ENCODE measurements around the gene LYST. TPM values are rescaled to one million over a fixed set of nuclear protein-coding genes. Genes with fewer than 3 reads are reported as not detected.

The LYST gene
- total RNA-seq, 4 donors from 2014 or later: 22.9 to 44.4 (median 31.9) TPM

DNA sequence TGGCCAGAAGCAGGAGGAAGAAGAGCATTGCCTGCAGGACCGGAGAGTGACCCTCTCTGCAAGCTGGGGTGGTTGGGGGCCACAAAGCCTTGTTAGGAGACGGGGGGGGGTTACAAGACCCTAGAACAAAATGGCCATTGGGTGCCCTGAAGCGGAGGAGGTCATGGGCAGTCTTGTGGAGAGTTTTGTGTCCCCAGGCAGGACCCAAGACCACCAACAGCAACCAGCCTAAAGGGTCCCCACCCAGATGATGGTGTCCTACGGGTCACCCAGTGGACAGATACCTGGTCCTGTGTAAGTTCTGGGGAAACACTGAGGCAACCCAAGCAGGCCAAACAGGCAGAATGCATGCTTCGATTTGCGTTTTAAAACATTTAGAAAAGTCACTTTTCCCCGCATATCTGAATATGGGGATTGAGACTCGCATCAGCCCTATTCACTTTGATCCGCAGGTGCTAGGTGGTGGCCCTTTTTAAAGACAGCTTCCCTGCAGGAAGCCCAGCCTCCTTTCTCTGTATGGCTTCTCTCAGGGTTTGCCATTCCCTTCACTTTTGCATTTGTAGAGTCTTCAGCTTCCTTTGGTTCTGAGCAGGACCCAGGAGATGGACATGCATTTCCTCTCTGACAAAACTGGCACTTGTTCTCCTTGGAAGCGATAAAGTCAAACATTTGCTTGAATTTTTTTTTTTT is 238.2 kb downstream of the LYST start:
- DNase-seq (ENCODE audit: extremely low spot score): no peak
- peaks cover 0 to 10% (median 5%) of the 10 kb centered on the region in 4 donors for H3K4me1 ChIP-seq
- no peak overlapping the region for H3K27ac ChIP-seq (replicated peaks in 1 of 4)
- H3K36me3 ChIP-seq: no peaks in the 10 kb centered on the region
- intact Hi-C loops (cut with DNase I): no loop called here
- TF ChIP-seq EP300 (IDR thresholded peaks at IDR 0.05): no peak
- TF ChIP-seq POLR2A (IDR thresholded peaks at IDR 0.05; ENCODE audit: low read depth): no peak
- TF ChIP-seq, protein P1, sequence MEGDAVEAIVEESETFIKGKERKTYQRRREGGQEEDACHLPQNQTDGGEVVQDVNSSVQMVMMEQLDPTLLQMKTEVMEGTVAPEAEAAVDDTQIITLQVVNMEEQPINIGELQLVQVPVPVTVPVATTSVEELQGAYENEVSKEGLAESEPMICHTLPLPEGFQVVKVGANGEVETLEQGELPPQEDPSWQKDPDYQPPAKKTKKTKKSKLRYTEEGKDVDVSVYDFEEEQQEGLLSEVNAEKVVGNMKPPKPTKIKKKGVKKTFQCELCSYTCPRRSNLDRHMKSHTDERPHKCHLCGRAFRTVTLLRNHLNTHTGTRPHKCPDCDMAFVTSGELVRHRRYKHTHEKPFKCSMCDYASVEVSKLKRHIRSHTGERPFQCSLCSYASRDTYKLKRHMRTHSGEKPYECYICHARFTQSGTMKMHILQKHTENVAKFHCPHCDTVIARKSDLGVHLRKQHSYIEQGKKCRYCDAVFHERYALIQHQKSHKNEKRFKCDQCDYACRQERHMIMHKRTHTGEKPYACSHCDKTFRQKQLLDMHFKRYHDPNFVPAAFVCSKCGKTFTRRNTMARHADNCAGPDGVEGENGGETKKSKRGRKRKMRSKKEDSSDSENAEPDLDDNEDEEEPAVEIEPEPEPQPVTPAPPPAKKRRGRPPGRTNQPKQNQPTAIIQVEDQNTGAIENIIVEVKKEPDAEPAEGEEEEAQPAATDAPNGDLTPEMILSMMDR (IDR thresholded peaks at IDR 0.05): no peak
- no peak for TF ChIP-seq POLR2AphosphoS5 (IDR thresholded peaks at IDR 0.05)
- no peak overlapping the region for H3K4me3 ChIP-seq
- WGBS: 93% methylated on average over 10 of the region's 10 CpGs
- H3K27me3 ChIP-seq: peaks cover 0 to 16% (median 0%) of the 10 kb centered on the region in 4 donors
- no peaks in the 10 kb centered on the region for H3K9me3 ChIP-seq

DNA sequence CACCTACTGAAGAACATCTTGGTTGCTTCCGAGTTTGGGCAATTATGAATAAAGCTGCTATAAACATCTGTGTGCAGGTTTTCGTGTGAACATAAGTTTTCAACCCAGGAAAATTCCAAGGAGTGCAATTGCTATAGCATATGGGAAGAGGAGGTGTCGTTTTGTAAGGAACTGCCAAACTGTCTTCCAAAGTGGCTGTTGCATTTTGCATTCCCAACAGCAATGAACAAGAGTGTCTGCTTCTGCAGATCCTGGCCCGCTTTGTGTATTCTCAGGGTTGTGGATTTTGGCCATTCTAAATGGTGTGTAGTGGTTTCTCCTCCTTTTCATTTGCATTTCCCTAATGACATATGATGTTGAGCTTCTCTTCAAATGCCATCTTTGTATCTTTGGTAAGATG is 240.9 kb downstream of the LYST start:
- Histone ChIP-seq H3K9me3 (no peaks in the 10 kb centered on the region), H3K27me3 (peaks cover 0 to 15% (median 0%) of the 10 kb centered on the region in 4 donors), H3K27ac (replicated peaks in 1 of 4) (no peak overlapping the region), H3K36me3 (no peaks in the 10 kb centered on the region), H3K4me1 (no peaks in the 10 kb centered on the region), H3K4me3 (no peak overlapping the region)
- WGBS: 88% methylated on average over 4 of the region's 4 CpGs
- TF ChIP-seq, protein P1 (IDR thresholded peaks at IDR 0.05): no peak
- TF ChIP-seq EP300 (IDR thresholded peaks at IDR 0.05): no peak
- no peak for TF ChIP-seq POLR2AphosphoS5 (IDR thresholded peaks at IDR 0.05)
- no peak for TF ChIP-seq POLR2A (IDR thresholded peaks at IDR 0.05; ENCODE audit: low read depth)
- no peak for DNase-seq (ENCODE audit: extremely low spot score)
- intact Hi-C loops (cut with DNase I): no loop called here

DNA sequence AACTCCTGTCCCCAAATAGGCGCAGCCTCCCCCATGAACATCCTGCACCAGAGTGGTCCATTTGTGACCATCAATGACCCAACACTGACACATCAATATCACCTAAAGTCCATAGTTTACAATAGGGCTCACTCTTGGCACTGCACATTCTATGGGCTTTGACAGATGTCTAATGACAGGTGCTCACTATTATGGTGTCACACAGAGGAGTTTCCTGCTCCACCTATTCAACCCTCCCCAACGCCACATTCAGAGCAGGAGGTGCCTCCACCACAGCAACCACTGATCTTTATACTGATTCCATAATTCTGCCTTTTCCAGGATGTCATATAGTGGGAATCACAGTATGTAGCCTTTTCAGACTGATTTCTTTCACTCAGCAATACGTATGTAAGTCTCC is 241.4 kb downstream of the LYST start:
- no peak overlapping the region for H3K27ac ChIP-seq (replicated peaks in 1 of 4)
- TF ChIP-seq POLR2A (IDR thresholded peaks at IDR 0.05; ENCODE audit: low read depth): no peak
- TF ChIP-seq, protein P1 (IDR thresholded peaks at IDR 0.05): no peak
- TF ChIP-seq POLR2AphosphoS5 (IDR thresholded peaks at IDR 0.05): no peak
- no peak for TF ChIP-seq EP300 (IDR thresholded peaks at IDR 0.05)
- intact Hi-C loops (cut with DNase I): no loop called here
- H3K36me3 ChIP-seq: no peaks in the 10 kb centered on the region
- H3K27me3 ChIP-seq: peaks cover 0 to 15% (median 0%) of the 10 kb centered on the region in 4 donors
- no peak overlapping the region for H3K4me3 ChIP-seq
- no peak for DNase-seq (ENCODE audit: extremely low spot score)
- no peaks in the 10 kb centered on the region for H3K9me3 ChIP-seq
- WGBS: 89% methylated on average over 3 of the region's 3 CpGs
- H3K4me1 ChIP-seq: no peaks in the 10 kb centered on the region

DNA sequence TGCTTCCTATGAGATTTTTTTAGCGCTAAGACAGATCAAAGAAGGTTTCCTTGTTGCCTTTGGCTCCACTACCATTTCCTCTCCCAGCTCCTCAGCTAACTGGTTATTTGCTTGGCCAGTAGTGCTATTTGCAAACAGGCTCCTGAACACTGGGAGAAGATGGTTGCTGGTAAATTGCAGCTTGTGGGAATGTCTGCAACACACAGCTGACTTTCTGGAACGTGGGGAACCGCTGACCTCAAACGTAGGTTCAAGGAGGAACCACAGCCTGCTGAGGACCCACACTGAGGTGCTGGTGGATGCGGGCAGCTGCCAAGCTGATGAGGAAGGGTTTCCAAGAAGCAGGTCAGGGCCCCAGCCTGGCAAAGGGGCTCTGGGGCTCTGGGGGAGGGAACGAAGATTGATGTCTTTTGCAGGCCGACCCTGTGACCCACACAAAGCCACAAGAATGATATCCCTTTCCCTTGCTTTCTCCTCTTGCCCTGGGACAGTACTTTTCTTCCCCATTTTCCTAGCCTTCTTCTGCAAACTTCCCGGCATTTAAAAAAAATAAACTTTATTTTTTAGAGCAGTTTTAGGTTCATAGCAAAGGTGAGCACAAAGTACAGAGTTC is 241.9 kb downstream of the LYST start:
- H3K36me3 ChIP-seq: no peaks in the 10 kb centered on the region
- peaks cover 0 to 15% (median 0%) of the 10 kb centered on the region in 4 donors for H3K27me3 ChIP-seq
- intact Hi-C loops (cut with DNase I): no loop called here
- no peak for DNase-seq (ENCODE audit: extremely low spot score)
- 44% methylated on average over 8 of the region's 8 CpGs for WGBS
- H3K9me3 ChIP-seq: no peaks in the 10 kb centered on the region
- H3K4me1 ChIP-seq: no peaks in the 10 kb centered on the region
- H3K4me3 ChIP-seq: no peak overlapping the region
- TF ChIP-seq, protein P1 (IDR thresholded peaks at IDR 0.05): no peak
- TF ChIP-seq POLR2A (IDR thresholded peaks at IDR 0.05; ENCODE audit: low read depth) (no peak), EP300 (IDR thresholded peaks at IDR 0.05) (no peak), POLR2AphosphoS5 (IDR thresholded peaks at IDR 0.05) (no peak)
- no peak overlapping the region for H3K27ac ChIP-seq (replicated peaks in 1 of 4)
